Measurements from ENCODE around the gene DIPK1C.
A peak's percentile ranks its signal among the peaks of the same experiment; 100 is the strongest.
"Not testable (repeated sequence)": the region's sequence is repeated elsewhere in the genome, so short reads cannot be mapped to it uniquely, and the experiment has no call there.

Gene DIPK1C

GRCh38 chr18:74457043-74457724 is at the start of gene DIPK1C:
Gene DIPK1C (minus strand): TSS chr18:74457308. CDS start chr18:74457259, 49 bp downstream.
- Mint-ChIP-seq H3K9me3 (no peaks in the 10 kb centered on the region), H3K27me3 (peaks cover 70% of the 10 kb centered on the region), H3K36me3 (ENCODE audit: insufficient read depth) (peaks cover 2% of the 10 kb centered on the region), H3K4me1 (peaks cover 7% of the 10 kb centered on the region), H3K4me3 (peak within 1 kb of the TSS; percentile 72), H3K27ac (ENCODE audit: low read depth) (no peak within 1 kb of the TSS)
- DNase-seq (ENCODE audit: low spot score in 2 of 2), result no peak
- ATAC-seq (replicated peaks; ENCODE audit: extremely low read depth, poor library complexity, severe bottlenecking), result no peak

GRCh38 chr18:74506448-74507084 is 49.5 kb upstream of the DIPK1C start:
- Mint-ChIP-seq H3K4me3 (no peak overlapping the region), H3K9me3 (no peaks in the 10 kb centered on the region), H3K27ac (ENCODE audit: low read depth) (no peak overlapping the region), H3K36me3 (ENCODE audit: insufficient read depth) (peaks cover 68% of the 10 kb centered on the region), H3K4me1 (peaks cover 27% of the 10 kb centered on the region), H3K27me3 (no peaks in the 10 kb centered on the region)
- no peak for DNase-seq (ENCODE audit: low spot score in 2 of 2)
- ATAC-seq (replicated peaks; ENCODE audit: extremely low read depth, poor library complexity, severe bottlenecking), result no peak

GRCh38 chr18:74505776-74506175 is 48.7 kb upstream of the DIPK1C start:
- no peaks in the 10 kb centered on the region for H3K9me3 Mint-ChIP-seq
- H3K36me3 Mint-ChIP-seq (ENCODE audit: insufficient read depth), result peaks cover 68% of the 10 kb centered on the region
- H3K27ac Mint-ChIP-seq (ENCODE audit: low read depth), result no peak overlapping the region
- no peak for ATAC-seq (replicated peaks; ENCODE audit: extremely low read depth, poor library complexity, severe bottlenecking)
- H3K4me1 Mint-ChIP-seq, result peaks cover 32% of the 10 kb centered on the region
- no peak overlapping the region for H3K4me3 Mint-ChIP-seq
- H3K27me3 Mint-ChIP-seq, result no peaks in the 10 kb centered on the region
- DNase-seq (ENCODE audit: low spot score in 2 of 2), result no peak

- Mint-ChIP-seq H3K27me3 (no peaks in the 10 kb centered on the region), H3K36me3 (ENCODE audit: insufficient read depth) (peaks cover 60% of the 10 kb centered on the region), H3K4me1 (peaks cover 47% of the 10 kb centered on the region), H3K4me3 (no peak overlapping the region), H3K27ac (ENCODE audit: low read depth) (no peak overlapping the region), H3K9me3 (no peaks in the 10 kb centered on the region)
- DNase-seq (ENCODE audit: low spot score in 2 of 2) (no peak), ATAC-seq (replicated peaks; ENCODE audit: extremely low read depth, poor library complexity, severe bottlenecking) (no peak)
Observed at GRCh38 chr18:74503137-74503536, 46.0 kb upstream of the DIPK1C start.

GRCh38 chr18:74501386-74501785 is 44.3 kb upstream of the DIPK1C start:
- peaks cover 44% of the 10 kb centered on the region for H3K4me1 Mint-ChIP-seq
- H3K36me3 Mint-ChIP-seq (ENCODE audit: insufficient read depth), result peaks cover 47% of the 10 kb centered on the region

GRCh38 chr18:74500774-74501173 is 43.7 kb upstream of the DIPK1C start:
- H3K27ac Mint-ChIP-seq (ENCODE audit: low read depth); H3K9me3 Mint-ChIP-seq; ATAC-seq (replicated peaks; ENCODE audit: extremely low read depth, poor library complexity, severe bottlenecking); H3K27me3 Mint-ChIP-seq; H3K4me3 Mint-ChIP-seq; DNase-seq (ENCODE audit: low spot score in 2 of 2): not testable (repeated sequence)
- Mint-ChIP-seq H3K36me3 (ENCODE audit: insufficient read depth) (peaks cover 46% of the 10 kb centered on the region), H3K4me1 (peaks cover 47% of the 10 kb centered on the region)

More at GRCh38 chr18:74501386-74501785, 44.3 kb upstream of the DIPK1C start:
- ATAC-seq (replicated peaks; ENCODE audit: extremely low read depth, poor library complexity, severe bottlenecking) (no peak), DNase-seq (ENCODE audit: low spot score in 2 of 2) (no peak)
- Mint-ChIP-seq H3K9me3 (no peaks in the 10 kb centered on the region), H3K4me3 (no peak overlapping the region), H3K27ac (ENCODE audit: low read depth) (no peak overlapping the region), H3K27me3 (no peaks in the 10 kb centered on the region)

- Mint-ChIP-seq H3K4me1 (peaks cover 48% of the 10 kb centered on the region), H3K4me3 (no peak overlapping the region), H3K9me3 (no peaks in the 10 kb centered on the region), H3K36me3 (ENCODE audit: insufficient read depth) (peaks cover 45% of the 10 kb centered on the region), H3K27me3 (no peaks in the 10 kb centered on the region), H3K27ac (ENCODE audit: low read depth) (peak overlapping the region; percentile 91)
- DNase-seq (ENCODE audit: low spot score in 2 of 2) (no peak), ATAC-seq (replicated peaks; ENCODE audit: extremely low read depth, poor library complexity, severe bottlenecking) (no peak)
Observed at GRCh38 chr18:74500372-74500771, 43.3 kb upstream of the DIPK1C start.

GRCh38 chr18:74499633-74500032 is 42.5 kb upstream of the DIPK1C start:
- Mint-ChIP-seq H3K36me3 (ENCODE audit: insufficient read depth) (peaks cover 42% of the 10 kb centered on the region), H3K27ac (ENCODE audit: low read depth) (peak overlapping the region; percentile 91), H3K4me3 (peak overlapping the region; percentile 83), H3K4me1 (peaks cover 49% of the 10 kb centered on the region), H3K27me3 (no peaks in the 10 kb centered on the region), H3K9me3 (no peaks in the 10 kb centered on the region)
- DNase-seq (ENCODE audit: low spot score in 2 of 2), result peak in 1 of 2 donors; percentile 28
- ATAC-seq (replicated peaks; ENCODE audit: extremely low read depth, poor library complexity, severe bottlenecking), result peak; percentile 54

- DNase-seq (ENCODE audit: low spot score in 2 of 2), result peak; percentile 48 to 56
- H3K4me3 Mint-ChIP-seq, result peak overlapping the region; percentile 83
- peak overlapping the region; percentile 91 for H3K27ac Mint-ChIP-seq (ENCODE audit: low read depth)
- peaks cover 40% of the 10 kb centered on the region for H3K36me3 Mint-ChIP-seq (ENCODE audit: insufficient read depth)
- H3K9me3 Mint-ChIP-seq, result no peaks in the 10 kb centered on the region
- no peaks in the 10 kb centered on the region for H3K27me3 Mint-ChIP-seq
- H3K4me1 Mint-ChIP-seq, result peaks cover 49% of the 10 kb centered on the region
- peak; percentile 65 for ATAC-seq (replicated peaks; ENCODE audit: extremely low read depth, poor library complexity, severe bottlenecking)
Observed at GRCh38 chr18:74498712-74499627, 41.9 kb upstream of the DIPK1C start.

- H3K4me1 Mint-ChIP-seq, result peaks cover 48% of the 10 kb centered on the region
Observed at GRCh38 chr18:74497778-74498177, 40.7 kb upstream of the DIPK1C start.

GRCh38 chr18:74497324-74497676 is 40.2 kb upstream of the DIPK1C start:
- H3K27me3 Mint-ChIP-seq, result no peaks in the 10 kb centered on the region
- H3K4me3 Mint-ChIP-seq, result peak overlapping the region; percentile 95
- peaks cover 27% of the 10 kb centered on the region for H3K36me3 Mint-ChIP-seq (ENCODE audit: insufficient read depth)
- H3K27ac Mint-ChIP-seq (ENCODE audit: low read depth), result peak overlapping the region; percentile 93
- peaks cover 48% of the 10 kb centered on the region for H3K4me1 Mint-ChIP-seq
- ATAC-seq (replicated peaks; ENCODE audit: extremely low read depth, poor library complexity, severe bottlenecking) (no peak), DNase-seq (ENCODE audit: low spot score in 2 of 2) (no peak)
- H3K9me3 Mint-ChIP-seq, result no peaks in the 10 kb centered on the region

More at GRCh38 chr18:74497778-74498177, 40.7 kb upstream of the DIPK1C start:
- peaks cover 32% of the 10 kb centered on the region for H3K36me3 Mint-ChIP-seq (ENCODE audit: insufficient read depth)
- no peaks in the 10 kb centered on the region for H3K27me3 Mint-ChIP-seq
- H3K4me3 Mint-ChIP-seq, result peak overlapping the region; percentile 95
- peak overlapping the region; percentile 93 for H3K27ac Mint-ChIP-seq (ENCODE audit: low read depth)
- ATAC-seq (replicated peaks; ENCODE audit: extremely low read depth, poor library complexity, severe bottlenecking), result no peak
- DNase-seq (ENCODE audit: low spot score in 2 of 2), result no peak
- no peaks in the 10 kb centered on the region for H3K9me3 Mint-ChIP-seq

- ATAC-seq (replicated peaks; ENCODE audit: extremely low read depth, poor library complexity, severe bottlenecking) (no peak), DNase-seq (ENCODE audit: low spot score in 2 of 2) (peak in 1 of 2 donors; percentile 22)
- peaks cover 48% of the 10 kb centered on the region for H3K4me1 Mint-ChIP-seq
Observed at GRCh38 chr18:74496508-74497323, 39.6 kb upstream of the DIPK1C start.

More at GRCh38 chr18:74496508-74497323, 39.6 kb upstream of the DIPK1C start:
- H3K9me3 Mint-ChIP-seq, result no peaks in the 10 kb centered on the region
- H3K27ac Mint-ChIP-seq (ENCODE audit: low read depth), result peak overlapping the region; percentile 93
- H3K4me3 Mint-ChIP-seq, result peak overlapping the region; percentile 95
- H3K27me3 Mint-ChIP-seq, result no peaks in the 10 kb centered on the region
- peaks cover 22% of the 10 kb centered on the region for H3K36me3 Mint-ChIP-seq (ENCODE audit: insufficient read depth)

Measured in central memory CD8-positive, alpha-beta T cell (primary cell).